Suprapubic skin (tissue), 3 donors: ENCODE data around the gene MEGF9.

ENCODE experiments used
- EP300 ChIP-seq: sonication (generic); formaldehyde crosslinking; IDR thresholded peaks from one replicate; pipeline ENCODE4 v1.6.1; 2017; ENCODE audit warnings: antibody characterized with exemption
- POLR2A ChIP-seq, 2 donors: fragments of 450-650 bp; IDR thresholded peaks; one replicate each; pipeline ENCODE4 v1.6.1; 2017; ENCODE audit warnings: antibody characterized with exemption in 2 of 2, mild to moderate bottlenecking in 2 of 2, moderate library complexity in 2 of 2
- TF ChIP-seq, protein P1 (sequence below), 2 donors: fragments of 200-600 bp in 1 of 2; fragments of 450-650 bp in 1 of 2; sonication (generic) in 1 of 2; IDR thresholded peaks; one replicate each; pipeline ENCODE4 v1.5.1; 2016 to 2019; ENCODE audit warnings: antibody characterized with exemption in 2 of 2, mild to moderate bottlenecking in 1 of 2, moderate library complexity in 1 of 2

DNA sequence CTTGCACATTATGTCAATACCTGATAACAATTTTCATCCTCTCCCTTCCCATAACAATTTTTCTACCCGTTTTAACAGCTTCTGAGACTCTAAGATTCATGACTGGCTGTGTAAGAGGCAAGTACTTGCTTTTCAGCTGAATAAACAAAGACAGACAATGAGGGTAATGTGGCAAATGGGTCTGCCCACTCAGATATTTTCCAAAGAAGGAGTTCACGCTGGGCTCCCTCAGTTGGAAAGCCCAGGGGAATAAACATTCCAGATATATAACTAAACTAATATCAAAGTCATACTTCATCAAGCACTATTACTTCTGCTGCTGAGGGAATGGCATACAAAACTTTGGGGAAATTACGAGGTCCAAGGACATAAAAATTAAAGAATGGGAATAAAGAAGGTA lies 24.4 kb downstream of the MEGF9 start:
- TF ChIP-seq EP300 (no peak), POLR2A (IDR thresholded peaks at IDR 0.05) (no peak)
- TF ChIP-seq, protein P1, sequence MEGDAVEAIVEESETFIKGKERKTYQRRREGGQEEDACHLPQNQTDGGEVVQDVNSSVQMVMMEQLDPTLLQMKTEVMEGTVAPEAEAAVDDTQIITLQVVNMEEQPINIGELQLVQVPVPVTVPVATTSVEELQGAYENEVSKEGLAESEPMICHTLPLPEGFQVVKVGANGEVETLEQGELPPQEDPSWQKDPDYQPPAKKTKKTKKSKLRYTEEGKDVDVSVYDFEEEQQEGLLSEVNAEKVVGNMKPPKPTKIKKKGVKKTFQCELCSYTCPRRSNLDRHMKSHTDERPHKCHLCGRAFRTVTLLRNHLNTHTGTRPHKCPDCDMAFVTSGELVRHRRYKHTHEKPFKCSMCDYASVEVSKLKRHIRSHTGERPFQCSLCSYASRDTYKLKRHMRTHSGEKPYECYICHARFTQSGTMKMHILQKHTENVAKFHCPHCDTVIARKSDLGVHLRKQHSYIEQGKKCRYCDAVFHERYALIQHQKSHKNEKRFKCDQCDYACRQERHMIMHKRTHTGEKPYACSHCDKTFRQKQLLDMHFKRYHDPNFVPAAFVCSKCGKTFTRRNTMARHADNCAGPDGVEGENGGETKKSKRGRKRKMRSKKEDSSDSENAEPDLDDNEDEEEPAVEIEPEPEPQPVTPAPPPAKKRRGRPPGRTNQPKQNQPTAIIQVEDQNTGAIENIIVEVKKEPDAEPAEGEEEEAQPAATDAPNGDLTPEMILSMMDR (IDR thresholded peaks at IDR 0.05): no peak
